Hematopoietic multipotent progenitor cell treated with erythropoietin and hydrocortisone succinate and interleukin-3 and kit ligand, for 6 days (in vitro differentiated cells): ENCODE measurements around the gene HCN2.
"Not testable (repeated sequence)": the region's sequence is repeated elsewhere in the genome, so short reads cannot be mapped to it uniquely, and the experiment has no call there.

Experiments
- DNase-seq: peaks from one replicate; pipeline ENCODE4 v3.0.0-alpha.2; 2015

Gene HCN2

DNA sequence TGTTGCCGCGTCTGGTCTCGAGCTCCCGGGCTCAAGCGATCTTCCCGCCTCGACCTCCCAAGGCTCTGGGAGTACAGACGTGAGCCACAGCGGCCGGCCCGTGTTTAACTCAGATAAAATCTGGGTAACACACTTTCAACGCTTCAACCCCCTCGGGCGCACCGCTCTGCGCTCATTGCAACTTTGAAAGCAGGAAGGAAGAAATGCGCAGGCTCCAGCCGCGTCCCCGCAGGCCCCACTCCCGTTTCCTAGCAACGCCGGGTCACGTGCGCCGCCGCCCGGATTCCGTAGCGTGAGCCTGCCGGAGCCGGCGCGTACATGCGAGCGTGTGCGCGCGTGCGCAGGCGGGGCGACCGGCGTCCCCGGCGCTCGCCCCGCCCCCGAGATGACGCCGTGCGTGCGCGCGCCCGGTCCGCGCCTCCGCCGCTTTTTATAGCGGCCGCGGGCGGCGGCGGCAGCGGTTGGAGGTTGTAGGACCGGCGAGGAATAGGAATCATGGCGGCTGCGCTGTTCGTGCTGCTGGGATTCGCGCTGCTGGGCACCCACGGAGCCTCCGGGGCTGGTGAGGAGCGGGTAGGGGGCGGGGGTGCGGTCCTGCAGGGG, 17.4 kb upstream of the HCN2 start, which contains the start of gene BSG:
TSS of gene BSG (plus strand) at position 457 of the 603 bp plus-strand sequence. CDS start at position 496, 39 bp downstream.
- peak; percentile 99 for DNase-seq

DNA sequence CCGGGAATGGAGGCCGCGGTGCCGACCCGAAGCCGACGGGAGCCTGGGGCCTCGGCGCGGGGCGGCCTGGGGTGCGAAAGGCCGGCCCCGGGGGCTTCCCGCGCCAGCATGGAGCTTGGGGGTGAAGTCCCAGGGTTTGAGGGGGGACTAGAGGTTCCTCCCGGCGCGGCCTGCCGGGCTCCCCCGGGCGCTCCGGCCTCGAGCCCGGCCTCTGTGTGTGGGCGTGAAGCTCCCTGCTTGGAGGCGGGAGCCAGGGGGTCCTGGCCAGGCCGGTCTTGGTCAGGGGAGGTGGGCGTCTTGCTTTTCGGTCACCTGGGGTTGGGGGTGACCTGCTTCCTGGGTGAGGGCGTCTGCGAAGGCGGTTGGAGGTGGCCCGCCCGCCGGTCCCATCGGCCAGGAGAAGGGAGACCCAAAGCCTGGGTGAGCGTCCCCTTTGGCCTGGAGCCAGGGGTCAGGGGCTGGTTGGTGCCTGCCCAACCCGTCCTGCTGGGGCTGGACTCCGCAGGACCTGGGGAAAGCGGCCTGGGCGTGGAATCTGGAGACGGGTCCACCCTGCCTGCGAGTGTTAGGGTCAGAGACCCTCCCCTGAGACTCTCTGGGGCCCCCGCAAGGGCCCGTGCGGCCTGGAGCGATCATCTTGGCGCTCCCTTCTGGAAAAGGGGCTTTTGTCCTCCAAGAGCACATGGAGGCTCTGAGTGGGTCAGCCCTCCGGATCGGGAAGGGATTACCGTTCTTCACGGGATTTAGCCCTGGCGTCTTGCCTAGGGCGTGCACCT, 16.8 kb upstream of the HCN2 start:
- DNase-seq: peak; percentile 67

DNA sequence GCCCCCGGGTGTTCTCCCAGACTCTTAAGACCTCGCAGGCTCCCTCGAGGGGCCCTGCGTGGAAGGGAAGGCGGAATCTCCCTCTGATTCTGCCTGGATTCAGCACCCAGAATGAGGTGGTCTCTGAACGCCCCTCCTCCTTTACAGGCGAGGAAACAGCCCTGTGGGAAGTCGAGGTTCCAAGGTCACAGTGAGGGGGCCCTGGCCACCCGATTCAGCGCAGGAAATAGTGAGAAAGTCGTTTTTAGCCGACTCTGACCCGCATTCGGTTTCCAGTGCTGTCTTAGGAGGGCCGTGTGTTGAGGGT, 16.2 kb upstream of the HCN2 start:
- no peak for DNase-seq

DNA sequence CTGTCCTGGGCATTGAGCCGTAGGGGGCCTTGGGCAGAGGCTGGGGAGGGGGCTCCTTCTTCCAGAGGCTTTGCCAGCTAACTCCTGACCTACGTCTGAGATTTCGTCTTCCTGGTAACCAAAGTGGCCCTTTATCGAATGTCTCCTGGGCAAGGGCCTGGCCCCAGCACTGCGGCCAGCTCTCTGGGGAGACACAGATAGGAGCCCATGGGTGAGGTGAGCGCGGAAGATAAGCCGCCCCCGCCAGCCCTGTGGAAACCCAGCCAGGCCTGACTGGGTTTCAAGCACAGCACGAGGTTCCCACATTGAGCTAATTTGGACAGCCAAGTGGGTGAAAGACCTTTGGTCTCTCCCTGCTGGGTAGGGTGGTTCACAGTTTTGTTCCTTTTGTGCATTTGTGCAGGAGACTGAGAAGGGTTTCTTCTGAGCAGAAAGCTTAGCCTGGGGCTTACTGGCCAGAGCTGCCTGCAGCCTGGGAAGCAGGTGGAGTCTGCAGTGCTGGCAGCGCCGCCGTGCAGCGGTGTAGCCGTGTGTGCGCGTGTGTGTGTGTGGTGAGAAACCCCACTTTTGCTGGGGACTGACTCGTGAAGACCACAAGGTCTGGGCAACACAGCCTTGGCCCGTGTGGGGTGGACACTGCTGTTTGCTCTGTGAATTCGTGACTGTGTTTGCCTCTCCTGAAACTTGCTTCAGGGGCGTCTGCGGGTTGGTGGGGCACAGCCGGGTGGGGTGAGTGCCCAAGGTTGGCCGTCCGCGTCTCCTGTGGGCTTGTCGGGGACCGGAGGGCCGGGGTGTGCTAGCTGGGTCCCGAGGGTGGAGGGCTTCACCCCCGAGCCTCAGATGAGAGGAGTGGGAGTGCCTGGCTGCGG, 14.8 kb upstream of the HCN2 start:
- DNase-seq: peak; percentile 96

DNA sequence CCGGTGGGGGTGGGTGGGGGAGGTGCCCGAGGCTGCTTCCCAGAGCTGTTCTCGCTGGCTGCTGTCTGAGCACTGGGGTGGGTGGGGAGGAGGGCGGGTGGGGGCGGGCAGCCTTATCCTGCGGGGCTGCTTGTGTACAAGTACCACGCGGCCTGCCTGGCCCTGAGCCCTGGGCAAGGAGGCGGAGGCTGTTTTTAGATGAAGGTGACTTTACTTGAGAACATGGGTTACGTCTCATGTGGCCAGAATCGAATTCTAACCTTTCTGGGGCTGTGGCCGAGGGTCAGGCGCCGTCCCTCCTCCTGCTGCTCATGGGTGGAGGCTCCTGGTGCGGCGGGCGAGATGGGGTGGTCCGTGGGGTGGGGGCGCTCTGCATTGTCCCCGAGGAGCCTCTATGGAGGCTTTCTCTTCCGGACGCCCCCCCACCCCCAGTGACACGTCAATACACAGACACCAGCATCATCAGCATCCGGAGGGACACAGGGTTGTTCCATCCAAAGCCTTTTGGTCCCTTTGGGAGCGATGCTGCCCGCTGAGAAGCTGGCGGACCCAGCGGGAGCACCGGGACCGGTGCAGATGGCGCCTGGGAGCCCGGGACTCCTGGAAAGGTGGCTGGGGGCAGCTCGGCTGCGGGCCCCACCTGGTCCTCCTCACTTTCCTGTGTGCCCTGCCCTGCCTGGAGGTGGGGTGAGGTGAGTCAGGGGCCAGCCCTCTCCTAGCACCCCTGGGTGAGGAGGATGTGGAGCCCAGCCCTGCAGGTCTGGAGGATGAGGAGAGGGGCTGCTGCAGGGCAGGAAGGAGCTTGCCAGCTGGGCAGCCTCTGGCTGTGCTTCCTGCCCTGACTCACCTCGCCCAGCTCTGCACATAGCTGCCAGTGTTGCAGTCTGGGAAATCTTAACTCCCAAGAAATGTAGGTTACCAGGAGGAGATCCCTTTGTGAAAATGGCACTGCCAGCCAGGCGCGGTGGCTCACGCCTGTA, 13.9 kb upstream of the HCN2 start:
- DNase-seq: peak; percentile 88

DNA sequence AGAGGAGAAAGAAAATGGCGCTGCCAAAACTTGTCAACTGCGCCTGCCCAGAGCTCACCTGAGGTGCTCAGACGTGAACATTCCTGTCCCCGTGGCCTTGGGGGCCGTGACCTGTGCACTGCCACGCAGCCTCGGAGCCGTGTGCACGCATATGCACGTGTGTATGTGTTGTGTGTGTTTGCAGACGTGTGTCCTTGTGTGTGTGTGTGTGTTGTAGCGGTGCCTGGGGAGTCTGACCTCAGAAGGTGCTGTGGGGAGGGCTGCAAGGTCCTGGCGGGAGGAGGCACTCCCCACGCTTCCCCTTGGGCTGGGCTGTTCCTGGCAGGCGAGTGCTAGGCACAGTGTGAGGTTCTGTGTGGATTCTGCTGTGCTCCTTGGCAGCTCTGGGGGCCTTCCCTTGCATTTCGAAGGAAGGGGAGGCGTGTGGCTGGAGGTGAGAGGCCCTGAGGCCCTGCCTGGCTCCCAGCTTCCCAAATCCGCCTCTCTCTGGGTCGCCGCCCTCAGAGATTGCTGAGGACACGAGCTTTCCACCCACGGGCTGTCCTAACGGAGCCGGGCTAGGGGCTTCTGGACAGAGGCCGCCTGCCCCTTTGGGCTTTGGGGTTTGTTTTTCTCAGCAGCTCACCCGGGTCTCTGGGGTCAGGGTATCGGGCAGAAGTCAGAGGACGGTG, 12.8 kb upstream of the HCN2 start:
- no peak for DNase-seq

DNA sequence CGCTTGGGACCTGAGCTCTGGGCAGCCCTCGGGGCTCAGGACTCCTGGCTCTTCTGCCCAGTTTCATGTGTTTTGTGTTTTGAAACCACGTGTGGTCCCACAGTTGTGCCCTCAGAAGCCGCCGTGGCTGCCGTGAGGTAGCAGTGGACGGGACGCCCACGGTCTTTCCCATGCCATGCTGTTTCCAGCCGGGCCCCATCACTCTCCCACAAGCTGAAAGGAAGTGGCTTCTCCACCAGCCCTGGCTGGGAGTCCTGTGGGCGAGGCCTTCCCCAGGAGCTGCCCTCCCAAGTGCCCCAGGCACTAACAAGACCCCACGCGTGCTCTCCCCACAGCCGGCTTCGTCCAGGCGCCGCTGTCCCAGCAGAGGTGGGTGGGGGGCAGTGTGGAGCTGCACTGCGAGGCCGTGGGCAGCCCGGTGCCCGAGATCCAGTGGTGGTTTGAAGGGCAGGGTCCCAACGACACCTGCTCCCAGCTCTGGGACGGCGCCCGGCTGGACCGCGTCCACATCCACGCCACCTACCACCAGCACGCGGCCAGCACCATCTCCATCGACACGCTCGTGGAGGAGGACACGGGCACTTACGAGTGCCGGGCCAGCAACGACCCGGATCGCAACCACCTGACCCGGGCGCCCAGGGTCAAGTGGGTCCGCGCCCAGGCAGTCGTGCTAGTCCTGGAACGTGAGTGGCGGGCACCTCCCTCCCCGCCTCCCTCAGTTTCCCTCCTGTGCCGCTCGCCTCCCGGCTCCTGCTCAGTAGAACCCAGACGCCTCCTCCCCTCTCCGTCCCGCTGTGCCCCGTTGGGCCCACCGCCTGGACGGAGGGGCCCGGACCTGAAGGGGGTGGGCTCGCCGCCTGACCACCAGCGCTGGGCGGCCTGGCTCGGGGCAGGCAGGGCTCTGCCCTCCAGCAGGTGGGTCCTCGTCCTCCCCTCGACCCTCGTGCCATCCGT, 12.0 kb upstream of the HCN2 start:
- no peak for DNase-seq

DNA sequence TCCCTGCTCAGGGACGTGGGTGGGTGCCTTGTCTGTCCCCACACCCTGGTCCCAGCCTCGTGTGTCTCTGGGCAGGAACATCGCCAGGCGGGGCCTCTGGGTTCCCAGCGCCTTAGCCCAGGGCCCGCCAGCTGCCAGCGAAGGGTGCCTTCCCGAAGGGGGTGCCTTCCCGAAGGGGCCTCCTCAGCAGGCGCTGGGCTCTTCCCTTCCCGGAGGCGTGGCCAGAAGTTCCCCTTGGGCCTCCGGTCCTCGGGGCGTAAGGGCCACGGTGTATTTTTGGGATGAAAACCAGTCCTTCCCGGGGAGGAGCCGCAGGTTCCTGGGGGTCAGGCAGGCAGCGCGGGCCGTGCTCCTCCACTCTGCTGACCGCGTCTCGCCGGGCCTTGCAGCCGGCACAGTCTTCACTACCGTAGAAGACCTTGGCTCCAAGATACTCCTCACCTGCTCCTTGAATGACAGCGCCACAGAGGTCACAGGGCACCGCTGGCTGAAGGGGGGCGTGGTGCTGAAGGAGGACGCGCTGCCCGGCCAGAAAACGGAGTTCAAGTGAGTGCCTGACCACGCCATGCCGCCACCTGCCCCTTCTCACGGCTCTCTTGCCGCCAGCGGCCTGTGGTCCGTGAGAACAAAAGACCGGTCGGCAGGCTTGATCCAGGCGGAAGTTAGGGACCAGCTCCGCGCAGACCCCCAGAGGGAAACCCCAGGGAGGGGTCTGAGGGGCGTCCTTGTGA, 10.4 kb upstream of the HCN2 start:
- DNase-seq: no peak

DNA sequence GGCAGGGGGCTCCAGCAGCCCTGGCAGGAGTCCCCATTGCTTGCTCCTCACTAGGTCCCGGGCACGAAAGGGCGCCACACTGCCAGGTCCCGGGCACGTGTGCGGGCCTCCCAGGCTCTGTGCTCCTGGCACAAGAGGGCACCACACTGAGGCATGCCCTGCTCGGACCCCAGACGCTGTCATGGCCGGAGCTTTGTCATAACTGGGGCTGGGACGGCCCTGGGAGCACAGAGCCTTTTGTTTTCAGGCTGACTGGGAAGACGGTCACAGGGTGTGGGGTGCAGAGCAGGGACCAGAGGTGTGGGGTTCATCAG, 9.9 kb upstream of the HCN2 start:
- DNase-seq: no peak

DNA sequence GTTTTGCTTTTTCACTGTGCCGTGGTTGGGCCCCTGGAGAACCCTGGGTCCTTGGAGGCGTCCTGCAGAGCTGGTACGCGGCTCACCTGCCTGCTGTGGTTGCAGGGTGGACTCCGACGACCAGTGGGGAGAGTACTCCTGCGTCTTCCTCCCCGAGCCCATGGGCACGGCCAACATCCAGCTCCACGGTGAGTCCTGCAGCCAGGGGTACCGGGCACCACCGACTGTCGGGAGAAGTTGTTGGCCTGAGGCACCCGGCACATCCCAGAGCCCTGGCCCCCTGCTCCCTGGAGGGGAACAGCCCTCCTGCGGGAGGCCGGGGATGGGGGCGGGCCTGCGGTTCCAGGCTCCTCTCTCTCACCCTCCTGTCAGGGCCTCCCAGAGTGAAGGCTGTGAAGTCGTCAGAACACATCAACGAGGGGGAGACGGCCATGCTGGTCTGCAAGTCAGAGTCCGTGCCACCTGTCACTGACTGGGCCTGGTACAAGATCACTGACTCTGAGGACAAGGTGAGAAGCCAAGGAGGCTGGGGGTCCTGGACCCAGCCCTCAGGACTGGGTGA, 9.3 kb upstream of the HCN2 start:
- DNase-seq: no peak

DNA sequence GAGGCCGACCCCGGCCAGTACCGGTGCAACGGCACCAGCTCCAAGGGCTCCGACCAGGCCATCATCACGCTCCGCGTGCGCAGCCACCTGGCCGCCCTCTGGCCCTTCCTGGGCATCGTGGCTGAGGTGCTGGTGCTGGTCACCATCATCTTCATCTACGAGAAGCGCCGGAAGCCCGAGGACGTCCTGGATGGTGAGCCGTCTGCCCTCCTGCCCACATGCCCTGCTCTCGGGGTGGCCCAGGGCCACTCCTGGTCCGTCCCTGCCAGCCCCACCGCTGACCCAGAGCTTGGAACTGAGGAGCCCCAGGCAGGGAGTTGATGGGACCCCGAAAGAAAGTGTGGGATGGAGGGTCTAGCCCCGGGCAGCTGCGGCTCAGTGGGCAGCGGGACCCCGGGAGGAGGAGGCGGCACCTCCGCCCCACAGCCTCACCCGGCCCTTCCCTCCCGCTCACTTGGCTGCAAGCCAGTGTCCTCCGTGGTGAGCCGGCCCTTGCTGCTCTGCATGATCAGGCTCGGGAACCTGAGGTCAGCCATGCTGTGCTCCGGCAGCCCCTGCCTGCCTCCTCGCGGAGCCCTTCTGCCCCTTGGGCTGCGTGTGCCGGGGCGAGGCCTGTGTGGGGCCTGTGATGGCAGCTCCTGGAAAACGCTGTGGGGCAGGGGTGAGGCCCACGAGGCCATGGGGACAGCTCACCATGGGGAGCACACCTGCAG, 8.1 kb upstream of the HCN2 start:
- peak; percentile 23 for DNase-seq

DNA sequence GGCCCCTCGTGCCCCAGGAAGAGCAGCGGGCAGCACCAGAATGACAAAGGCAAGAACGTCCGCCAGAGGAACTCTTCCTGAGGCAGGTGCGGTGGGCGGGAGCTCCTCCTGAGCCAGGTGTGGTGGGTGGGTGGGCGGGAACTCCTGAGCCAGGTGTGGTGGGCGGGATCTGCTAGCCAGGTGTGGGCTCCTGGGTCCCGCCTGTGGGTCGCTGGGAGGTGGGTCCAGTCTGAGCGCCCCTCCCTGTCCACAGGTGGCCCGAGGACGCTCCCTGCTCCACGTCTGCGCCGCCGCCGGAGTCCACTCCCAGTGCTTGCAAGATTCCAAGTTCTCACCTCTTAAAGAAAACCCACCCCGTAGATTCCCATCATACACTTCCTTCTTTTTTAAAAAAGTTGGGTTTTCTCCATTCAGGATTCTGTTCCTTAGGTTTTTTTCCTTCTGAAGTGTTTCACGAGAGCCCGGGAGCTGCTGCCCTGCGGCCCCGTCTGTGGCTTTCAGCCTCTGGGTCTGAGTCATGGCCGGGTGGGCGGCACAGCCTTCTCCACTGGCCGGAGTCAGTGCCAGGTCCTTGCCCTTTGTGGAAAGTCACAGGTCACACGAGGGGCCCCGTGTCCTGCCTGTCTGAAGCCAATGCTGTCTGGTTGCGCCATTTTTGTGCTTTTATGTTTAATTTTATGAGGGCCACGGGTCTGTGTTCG, 7.0 kb upstream of the HCN2 start:
- no peak for DNase-seq

DNA sequence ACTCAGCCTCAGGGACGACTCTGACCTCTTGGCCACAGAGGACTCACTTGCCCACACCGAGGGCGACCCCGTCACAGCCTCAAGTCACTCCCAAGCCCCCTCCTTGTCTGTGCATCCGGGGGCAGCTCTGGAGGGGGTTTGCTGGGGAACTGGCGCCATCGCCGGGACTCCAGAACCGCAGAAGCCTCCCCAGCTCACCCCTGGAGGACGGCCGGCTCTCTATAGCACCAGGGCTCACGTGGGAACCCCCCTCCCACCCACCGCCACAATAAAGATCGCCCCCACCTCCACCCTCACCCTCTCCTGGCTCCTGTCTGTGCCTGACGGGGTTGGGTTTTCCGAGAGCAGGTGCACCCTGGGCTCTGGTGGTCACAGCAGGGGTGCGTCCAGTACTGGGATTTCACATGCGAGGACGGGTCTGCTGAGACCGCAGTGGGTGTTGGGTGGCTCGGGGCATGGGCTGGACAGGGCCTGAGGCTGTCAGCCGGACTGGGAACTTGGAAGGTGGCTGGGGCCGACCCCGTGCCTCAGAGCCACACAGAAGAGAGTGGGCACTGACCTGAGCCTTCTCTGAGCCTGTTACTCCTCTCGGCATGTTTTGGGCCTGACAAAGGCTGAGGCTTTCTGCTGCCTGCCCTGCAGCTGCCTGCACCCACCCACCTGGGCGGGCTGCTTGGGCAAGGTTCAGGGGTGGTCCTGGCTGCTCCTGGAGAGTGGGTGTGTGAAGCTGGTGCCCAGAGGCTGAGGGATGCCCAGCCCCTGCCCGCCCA, 6.3 kb upstream of the HCN2 start:
- no peak for DNase-seq

DNA sequence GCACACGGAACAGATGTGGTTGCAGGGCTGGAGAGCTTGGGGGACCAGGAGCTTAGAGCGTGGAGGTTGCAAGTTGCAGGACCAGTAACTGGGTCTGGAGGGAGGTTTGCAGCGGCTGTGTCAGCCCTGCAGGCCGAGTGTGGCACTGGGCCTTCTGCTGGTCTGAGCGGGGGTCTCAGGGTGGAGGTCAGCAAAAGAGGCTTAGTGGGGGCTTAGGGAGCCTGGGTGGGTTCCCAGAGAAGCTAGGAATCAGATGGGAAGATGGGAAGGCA, 5.8 kb upstream of the HCN2 start:
- DNase-seq: no peak

DNA sequence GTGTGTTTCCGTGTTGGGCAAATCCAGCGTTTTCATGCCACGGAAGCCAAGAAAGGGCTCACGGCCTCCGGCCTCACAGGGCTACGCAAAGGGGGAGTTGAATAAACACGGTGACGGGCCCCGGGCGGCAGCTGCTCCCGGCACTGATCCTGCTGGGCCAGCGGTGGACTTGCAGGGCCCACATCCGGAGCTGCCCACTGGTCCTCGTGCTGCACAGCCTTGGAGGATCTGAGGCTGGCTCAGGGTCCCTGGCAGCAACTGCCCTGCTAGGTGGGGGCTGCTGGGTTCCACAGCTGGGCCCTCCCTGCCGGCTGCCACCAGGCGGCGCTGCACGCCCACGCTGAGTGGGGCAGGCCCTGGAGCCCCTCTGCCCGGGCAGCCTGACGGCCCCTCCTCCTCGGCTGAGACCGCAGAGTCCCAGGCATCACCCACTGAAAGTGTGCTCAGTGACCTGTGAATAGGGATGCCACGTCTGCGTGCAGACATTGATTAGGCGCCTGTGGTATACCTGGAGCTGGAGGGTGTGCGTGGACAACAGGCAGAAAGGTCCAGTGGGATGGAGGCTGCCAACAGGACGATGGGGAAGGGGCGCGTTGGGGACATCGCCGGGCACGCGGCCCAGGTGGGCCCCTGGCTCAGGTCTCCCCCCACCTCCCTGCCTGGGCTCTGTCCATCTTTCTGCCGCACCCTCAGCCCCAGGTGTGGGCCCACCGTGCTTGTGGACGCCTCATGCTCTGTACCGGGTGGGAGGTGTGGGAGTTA, 5.3 kb upstream of the HCN2 start:
- DNase-seq: peak; percentile 71

DNA sequence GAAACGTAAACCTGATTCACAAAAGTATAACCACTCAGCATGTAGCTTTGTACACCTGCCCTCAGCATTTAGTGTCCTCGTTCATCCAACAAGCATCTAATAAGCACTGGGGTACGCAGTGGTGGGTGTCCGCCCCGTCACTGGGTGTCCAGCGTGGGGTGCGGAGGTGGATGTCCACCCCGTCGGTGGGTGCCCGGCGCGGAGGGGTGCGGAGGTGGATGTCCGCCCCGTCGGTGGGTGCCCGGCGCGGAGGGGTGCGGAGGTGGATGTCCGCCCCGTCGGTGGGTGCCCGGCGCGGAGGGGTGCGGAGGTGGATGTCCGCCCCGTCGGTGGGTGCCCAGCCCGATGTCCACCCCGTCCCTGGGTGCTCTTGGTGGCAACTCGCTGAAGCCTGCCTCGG, 4.5 kb upstream of the HCN2 start:
- not testable (repeated sequence) for DNase-seq

DNA sequence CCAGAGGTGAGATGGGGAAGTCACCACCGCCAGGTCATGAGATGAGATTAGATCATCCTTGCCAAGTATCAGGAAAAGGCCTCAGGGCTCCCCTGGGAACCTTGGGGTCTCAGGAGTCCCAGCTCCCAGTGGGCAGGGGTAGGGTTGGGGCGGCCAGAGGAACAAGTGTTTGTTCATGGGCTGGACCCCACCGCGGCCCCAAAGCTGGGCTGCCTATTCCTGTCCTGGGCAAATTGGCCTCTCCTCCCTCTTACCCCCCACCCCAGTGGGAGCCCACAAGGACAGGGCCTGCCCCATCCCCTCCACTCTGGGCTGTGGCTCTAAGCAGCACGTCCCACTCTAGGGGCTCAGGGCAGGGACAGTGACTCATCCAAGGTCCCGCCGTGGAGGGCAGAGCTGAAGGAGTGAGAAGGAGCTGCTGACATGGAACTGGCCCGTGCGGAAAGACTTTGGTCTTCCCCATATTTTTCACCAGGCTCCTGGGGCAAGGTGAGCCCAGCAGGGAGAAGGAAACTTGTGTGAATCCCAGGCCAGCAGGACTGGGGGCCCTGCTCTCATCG, 4.0 kb upstream of the HCN2 start:
- no peak for DNase-seq
